Activated CD8-positive, alpha-beta memory T cell treated with anti-CD3 and anti-CD28 coated beads for 4 hours (primary cell): ENCODE results near the gene CRYGA.
"Not testable (repeated sequence)": the region's sequence is repeated elsewhere in the genome, so short reads cannot be mapped to it uniquely, and the experiment has no call there.

Experiments used
- DNase-seq, 2 donors: peaks; one replicate each; pipeline ENCODE4 v3.0.0-alpha.2; 2020; ENCODE audit warnings: low read depth in 2 of 2

CRYGA gene

GRCh38 chr2:208164951-208165755 lies 1.8 kb upstream of the CRYGA start:
- no peak for DNase-seq

DNA sequence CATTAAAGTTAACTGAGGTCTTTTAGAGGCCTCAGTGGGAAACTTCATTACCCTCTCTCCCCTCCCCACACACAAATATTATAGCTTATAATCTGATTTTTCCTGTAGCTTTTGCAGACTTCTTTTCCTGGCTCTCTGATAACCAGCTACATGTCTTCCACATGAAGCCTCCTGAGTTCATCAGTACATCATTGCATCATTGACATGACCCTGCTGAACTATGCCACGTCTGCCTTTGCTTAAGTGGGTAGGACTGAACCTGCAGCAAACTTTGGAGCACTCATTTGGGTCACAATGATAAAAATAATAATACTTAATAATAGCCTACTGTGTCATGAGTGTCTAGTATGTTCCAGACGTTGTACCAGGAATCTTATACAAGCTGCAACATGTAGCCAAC lies 7.0 kb downstream of the CRYGA start:
- DNase-seq: no peak

- DNase-seq: no peak
Observed at GRCh38 chr2:208153156-208153555, 10.2 kb downstream of the CRYGA start.

DNA sequence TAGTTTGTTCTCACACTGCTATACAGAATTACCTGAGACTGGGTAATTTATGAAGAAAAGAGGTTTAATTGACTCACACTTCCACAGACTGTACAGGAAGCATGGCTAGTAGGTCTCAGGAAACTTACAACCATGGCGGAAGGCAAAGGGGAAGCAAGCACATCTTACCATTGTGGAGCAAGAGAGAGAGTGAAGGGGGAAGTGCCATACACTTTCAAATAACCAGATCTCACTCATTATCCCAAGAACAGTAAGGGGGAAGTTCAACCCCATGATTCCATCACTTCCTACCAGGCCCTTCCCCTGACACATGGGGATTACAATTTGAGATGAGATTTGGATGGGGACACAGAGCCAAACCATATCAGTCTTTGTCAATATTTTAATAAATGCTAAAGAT lies 12.4 kb downstream of the CRYGA start:
- no peak for DNase-seq

- DNase-seq: no peak
Observed at GRCh38 chr2:208150094-208150493, 13.3 kb downstream of the CRYGA start.

DNA sequence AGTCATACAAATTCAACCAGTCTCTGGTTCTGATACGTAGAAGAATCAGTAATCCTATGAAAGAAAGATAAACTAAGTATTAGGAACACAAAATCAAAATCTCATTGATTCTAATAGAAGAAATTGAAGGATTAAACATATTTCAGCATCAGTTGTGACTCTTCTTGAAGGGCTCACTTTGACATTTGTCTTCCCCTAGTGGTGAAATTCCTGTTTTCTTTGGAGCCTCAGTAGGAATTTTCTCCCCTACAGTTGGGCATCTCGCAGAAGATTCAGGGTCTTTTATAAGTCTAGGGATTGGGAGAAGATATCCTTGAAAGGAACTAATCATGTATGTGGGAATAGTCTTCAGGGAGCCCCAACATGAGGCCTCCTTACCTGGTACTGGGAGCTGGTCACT lies 14.6 kb downstream of the CRYGA start:
- no peak for DNase-seq

GRCh38 chr2:208147759-208148158 lies 15.6 kb downstream of the CRYGA start:
- DNase-seq: no peak

- no peak for DNase-seq
Observed at GRCh38 chr2:208147008-208147407, 16.4 kb downstream of the CRYGA start.

GRCh38 chr2:208146006-208146405 lies 17.4 kb downstream of the CRYGA start, which contains the start of gene CRYGB:
Gene CRYGB (minus strand): TSS chr2:208146158. CDS start chr2:208146120, 38 bp downstream.
- no peak for DNase-seq

- DNase-seq: no peak
Observed at GRCh38 chr2:208142925-208143799, 20.2 kb downstream of the CRYGA start.

- DNase-seq: no peak
Observed at GRCh38 chr2:208142240-208142924, 21.0 kb downstream of the CRYGA start.

- DNase-seq: no peak
Observed at GRCh38 chr2:208139447-208139846, 23.9 kb downstream of the CRYGA start.

DNA sequence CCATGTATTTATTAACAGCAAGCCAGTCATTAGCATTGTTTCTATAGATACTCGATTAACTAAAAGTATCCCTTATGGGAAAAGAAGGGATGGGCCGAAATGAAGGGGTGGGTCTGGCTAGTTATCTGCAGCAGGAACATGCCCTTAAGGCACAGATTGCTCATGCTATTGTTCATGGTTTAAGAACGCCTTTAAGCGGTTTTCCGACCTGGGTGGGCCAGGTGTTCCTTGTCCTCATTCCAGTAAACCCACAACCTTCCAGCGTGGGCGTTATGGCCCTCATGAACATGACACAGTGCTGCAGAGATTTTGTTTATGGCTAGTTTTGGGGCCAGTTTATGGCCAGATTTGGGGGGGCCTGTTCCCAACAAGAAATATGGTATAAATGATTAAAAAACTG lies 25.1 kb downstream of the CRYGA start:
- not testable (repeated sequence) for DNase-seq

GRCh38 chr2:208136716-208137094 lies 26.7 kb downstream of the CRYGA start:
- no peak for DNase-seq

DNA sequence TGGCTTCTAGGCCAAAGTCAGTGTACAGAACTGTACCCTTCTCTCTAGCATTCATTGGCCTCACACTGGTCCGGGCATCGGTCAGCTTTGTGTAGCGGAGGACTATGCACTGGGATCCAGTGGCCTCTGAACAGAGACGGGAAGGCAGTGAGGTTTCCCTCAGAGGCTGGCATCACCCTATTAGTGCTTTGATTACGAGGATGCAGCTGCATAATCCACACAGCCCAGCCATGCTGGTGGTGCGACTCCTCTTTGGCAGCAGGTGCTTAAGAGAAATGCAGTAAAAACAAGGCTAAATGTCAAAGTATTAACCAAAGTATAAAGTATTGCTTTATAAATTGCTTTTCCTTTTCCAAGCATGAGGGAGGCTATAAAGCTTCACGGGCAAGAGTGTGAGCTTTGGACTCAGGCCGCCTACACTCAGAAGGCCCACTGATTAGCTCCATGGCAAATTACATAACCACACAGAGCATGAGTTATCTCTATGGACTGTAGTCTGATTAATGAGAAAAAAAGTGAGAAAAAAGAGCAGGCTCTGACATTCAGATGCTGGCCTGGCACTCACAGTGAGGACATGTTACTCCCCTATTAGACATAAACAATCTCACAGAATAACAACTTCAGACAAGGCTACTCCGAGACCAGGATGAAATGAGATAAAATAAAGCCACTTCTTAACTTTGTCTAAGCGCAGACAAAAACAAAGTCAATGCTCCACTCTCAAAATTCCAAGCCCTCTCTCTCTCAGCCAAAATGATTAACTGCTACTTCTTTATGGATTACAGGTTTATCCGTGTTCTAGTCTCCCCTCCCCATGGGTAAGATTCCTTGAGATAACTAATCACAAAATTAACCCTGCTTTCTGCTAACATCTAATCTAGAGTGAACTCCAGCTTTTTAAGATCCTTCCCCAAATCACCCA lies 27.3 kb downstream of the CRYGA start:
- no peak for DNase-seq

DNA sequence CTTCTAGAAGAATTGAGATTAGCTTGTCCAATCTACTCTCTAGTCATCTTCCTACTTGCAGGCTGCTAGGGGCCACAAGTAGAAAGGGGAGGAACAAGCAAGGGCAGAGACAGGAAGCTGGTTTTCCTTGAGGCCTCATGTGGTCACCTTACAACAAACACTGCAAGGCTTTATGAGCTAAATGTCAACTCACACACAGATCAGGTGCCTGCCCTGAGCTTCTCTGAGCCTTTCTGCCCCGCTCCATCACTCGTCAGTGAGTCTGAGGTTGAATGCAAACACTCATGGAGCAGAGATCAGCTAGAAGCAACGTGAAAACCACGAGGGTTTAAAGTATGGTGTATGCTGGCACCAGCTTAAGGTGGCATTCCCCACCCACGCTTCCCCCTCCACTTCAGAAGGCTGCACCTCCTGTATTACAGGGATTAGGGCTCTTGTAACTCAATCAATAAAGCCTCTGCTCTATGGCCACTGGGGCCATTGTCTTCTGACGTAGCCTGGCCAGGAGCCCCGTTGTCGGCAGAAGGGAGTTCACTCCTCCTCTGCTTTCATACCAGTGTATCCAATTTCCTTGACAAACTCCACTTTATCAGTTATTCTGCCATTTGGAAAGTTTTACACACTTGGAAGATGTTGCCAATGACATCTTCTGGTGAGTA lies 28.3 kb downstream of the CRYGA start:
- DNase-seq: no peak

- no peak for DNase-seq
Observed at GRCh38 chr2:208130712-208131110, 32.7 kb downstream of the CRYGA start.

DNA sequence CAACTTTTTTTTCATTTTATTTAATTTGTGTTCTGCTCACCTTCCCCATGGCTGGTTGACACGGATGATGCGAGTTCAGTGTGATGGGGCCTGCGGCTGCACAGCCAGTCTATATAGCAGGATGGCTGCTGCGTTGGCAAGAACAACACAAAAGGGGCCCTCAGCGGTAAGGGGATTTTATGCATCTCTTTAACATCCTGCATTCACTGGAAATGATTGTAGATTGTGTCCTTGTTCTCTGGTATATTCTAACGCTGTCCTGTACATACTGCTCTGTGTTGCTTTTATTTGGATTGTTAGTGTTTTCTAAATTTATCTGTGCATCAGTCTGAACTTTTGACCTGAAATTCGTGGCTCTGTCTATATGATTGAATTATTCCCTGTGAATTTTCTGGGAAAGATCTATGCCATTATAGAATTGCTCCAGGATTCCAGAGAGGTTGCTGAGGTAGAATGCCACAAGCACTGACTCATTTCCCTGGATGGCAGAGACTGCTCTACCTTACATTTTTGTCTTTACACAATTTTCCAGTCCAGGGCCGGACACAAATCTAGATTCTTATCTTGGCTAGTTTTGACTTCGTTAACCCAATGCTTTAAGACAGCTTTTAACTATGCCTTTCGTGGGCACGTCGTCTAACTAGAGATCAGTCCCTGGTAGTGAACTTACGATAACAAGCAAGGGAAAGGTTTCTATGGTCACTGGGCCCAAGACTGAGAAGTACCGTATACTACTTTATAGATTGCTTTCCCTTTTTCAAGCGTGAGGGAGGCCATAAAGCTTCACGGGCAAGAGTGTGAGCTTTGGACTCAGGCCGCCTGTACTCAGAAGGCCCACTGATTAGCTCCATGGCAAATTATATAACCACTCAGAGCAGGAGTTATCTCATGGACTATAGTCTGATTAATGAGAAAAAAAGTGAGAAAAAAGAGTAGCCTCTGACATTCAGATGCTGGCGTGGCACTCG lies 33.4 kb downstream of the CRYGA start, which contains the start of gene CRYGC:
Gene CRYGC, minus strand, starts transcription at position 85 of the 968 bp plus-strand sequence. Its CDS starts 36 bp downstream, at position 49.
- DNase-seq: no peak

DNA sequence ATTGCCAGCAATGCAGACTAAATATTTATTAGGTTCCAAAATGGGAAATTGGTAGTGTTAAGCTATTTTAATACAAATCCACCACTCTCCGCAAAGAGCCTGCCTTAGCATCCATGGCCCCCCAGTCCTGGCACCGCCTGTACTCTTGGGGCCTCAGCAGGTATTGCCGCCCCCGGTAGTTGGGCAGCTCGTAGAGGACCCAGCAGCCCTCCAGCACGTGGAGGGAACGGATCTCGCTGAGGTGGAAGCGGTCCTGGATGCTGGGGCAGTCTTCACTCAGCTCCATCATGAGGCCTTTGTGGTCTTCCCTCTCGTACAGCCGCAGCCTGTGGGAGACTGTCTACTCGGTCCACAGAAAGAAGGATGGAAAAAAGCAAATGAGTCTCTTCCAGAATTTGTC lies 35.3 kb downstream of the CRYGA start:
- DNase-seq: no peak
